GM18868 (cell line): Measurements from ENCODE around the gene CACNA2D2.

Experiments
- ATAC-seq: cut with Tn5 transposase; IDR thresholded peaks from one replicate; pipeline ENCODE4 v1.9.1; 2021; ENCODE audit warnings: mild to moderate bottlenecking, moderate library complexity; ENCODE audit not compliant: unreplicated experiment

CACNA2D2 gene

DNA sequence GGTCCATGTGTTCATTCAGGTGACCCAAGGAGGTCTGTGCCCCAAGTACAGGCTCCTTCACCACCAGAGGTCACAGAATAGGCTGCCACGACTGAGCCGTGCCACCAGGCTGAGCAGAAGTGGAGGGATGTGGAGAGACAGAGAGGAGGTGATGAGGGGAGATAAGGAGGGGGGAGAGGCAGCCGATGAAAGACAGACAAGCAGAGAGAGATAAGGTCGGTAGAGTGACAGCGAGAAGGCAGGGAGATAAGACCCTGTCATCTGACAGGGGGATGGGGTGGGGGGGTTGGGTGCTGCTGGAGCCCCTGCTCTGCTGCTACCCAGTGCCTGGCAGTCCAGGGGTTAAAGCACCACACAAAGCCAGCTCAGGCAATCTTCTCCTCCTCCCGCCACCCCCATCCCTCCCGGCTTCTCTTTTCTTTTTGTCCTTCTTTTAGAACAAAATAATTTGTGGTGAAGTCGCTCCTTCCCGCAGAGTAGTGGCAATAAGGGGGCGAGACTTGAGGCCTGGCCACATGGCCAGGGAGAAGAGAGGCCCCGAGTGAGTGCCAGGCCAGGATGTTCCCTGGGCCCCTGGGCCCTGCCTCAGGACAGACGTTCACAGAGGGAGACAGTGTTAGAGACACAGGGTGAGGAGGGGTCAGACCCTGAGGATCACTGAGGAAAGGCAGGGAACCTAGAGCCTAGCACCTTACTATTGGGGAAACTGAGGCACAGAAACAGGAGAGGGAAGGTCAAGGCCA, 67.9 kb downstream of the CACNA2D2 start:
- ATAC-seq, result no peak

DNA sequence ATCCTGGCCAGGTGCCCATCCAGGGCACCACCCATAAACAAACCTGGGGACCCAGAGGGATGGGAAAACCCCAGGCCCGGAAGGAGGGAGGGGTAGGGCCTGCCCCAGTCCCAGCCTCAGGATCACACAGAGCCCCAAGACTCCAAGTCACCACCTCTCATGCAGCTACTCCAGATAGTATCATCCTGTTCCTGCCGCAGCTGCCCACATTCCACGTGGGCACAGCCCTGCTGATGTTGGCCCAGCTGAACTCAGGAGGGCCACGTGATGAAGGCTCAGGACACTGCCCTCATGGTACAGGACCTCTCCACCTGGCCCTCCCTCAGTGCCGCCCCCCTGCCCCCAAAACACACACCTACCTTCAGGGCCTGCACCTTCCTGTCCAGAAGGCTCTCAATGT, 69.5 kb downstream of the CACNA2D2 start:
- no peak for ATAC-seq

DNA sequence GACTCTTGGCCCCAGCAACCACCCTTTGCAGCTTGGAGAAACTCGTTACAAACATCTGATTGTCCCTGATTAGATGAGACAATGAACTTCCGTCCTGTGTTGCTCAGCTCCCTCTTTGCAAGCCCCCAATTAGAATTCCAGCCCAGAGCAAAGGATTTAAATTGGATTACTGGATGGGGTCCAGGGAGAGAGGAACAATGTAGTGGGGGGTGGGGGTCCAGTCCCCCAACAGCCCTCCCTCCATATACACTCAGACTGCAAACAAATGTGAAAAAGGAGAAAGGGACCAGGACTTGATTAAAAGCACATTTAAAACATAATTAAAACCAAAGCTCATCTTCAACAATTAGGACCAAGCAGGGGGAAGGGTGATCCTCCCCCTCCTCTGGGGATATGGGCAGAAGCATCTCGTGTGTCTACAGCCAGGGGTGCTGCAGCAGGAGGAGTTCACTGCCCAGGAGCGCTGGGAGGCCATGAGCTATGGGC, 72.4 kb downstream of the CACNA2D2 start:
- ATAC-seq, result no peak

DNA sequence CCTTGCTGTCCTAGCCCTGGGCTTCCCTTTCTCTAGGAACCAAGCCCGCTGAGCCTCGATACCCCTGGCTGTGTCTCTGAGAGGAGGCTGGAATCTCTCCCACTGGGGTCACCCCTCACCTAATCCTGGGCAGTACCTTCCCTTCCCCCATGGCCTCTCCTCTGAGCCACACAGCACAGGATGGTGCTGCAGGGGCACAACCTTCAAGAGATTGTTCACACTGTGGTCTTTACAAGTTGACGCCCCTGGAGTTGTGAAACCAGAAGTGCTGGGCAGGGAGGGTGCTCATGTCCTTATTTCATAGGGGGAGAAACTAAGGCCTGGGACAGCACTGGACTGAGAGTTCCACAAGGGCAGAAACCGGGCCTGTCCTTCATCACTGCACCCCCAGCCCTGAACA, 73.2 kb downstream of the CACNA2D2 start:
- no peak for ATAC-seq

DNA sequence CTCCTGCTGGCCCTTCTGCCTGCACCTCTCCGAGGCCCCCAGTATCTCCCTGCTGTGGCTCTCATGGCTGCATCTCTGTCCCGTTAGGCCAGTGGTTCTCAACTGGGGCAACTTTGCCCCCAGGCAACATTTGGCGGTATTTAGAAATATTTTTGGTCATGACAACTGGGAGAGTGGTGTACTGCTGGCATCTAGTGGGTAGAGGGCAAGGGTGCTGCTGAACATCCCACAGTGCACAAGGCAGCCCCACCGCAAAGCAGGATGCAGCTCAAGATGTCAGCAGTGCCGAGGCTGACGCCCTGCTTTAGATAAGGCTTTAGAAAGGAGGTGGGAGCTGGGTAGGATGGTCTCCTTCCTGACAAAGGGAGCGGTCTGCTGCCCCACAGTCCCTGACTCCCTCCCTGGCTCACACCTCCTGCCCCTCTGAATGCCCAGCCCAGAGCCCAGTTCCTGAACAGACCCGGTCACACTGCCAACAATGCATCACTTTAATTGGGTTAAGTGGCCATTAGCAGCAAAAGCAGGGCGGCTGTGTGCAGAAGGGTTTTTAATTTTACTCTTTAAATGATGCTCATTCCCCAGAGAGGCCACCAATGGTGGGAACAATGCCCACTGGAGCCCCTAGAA, 75.3 kb downstream of the CACNA2D2 start:
- no peak for ATAC-seq

DNA sequence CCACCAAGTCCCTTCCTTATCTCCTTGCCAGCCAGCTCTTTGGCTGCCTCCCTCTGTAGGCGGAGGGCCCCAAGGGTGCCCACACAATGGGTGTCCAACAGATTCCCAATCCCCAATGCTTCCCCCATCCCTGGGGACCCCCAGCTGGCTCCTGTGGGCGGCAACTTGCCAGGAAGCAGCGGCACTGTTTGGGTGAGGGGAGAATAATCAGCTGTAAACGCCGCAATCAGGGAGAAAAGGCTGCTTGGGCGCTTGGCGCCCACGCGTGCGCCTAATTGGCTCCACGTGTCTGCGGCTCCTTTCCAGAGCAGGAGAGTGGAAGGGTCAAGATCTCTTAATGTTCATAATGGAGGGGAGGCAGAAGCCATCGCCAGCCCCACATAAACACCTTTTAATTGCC, 76.2 kb downstream of the CACNA2D2 start:
- ATAC-seq, result no peak

DNA sequence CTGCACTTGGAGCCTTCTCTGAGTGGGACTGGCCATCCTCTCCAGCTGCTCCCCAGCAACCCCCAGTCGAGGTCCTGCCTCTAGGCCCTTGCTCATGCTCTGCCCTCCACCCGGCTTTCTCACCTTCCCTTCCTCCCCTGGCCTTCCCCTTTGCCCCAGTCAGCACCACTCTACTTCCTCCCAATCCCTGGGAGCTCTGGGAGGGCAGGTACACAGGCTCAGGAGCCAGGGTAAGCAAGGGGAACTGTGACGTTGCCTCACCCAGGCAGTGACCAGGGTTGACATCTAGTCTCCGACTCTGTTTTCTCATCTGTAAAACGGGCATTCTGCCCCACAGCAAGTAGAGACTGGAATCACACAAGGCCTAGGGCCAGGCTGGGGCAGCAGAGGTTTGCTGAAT, 77.5 kb downstream of the CACNA2D2 start:
- no peak for ATAC-seq

DNA sequence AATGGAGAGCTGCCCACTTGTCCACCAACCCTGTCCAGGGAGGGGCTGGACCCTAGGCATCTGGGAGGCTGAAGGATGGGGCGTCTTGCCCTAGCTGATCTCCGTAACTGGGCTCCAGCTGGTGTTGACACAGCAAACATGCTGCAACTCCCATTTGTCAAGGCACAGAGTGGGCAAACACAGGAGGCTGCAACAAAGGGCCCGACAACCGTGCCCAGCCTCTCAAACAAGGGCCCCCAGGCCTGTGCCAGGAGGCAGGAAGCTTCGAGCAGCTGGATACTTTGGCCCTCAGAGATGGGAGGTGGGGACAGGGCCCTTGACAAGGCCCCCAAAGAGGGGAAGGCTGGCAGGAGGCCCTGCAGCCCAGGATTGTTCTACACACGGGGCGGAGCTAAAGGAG, 79.9 kb downstream of the CACNA2D2 start:
- ATAC-seq, result no peak

DNA sequence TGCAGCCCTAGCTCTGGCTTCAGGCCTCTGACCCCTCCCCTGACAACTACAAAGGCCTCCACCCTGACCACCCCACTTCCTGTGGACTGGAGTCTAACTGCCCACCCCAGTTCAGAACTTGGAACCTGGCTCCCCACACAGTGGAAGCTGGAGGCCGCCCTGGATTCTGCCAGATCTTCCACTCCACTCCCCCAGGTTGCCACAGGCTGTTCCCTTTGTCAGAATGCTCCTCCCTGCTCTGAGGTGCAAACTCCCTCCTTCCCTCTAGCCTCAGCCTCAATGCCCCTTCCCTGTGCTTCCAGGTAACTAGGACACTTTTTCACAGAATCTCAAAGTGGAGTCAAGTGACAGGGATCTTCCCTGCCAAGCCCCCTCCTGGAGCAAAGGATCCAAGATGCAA, 81.3 kb downstream of the CACNA2D2 start:
- no peak for ATAC-seq

DNA sequence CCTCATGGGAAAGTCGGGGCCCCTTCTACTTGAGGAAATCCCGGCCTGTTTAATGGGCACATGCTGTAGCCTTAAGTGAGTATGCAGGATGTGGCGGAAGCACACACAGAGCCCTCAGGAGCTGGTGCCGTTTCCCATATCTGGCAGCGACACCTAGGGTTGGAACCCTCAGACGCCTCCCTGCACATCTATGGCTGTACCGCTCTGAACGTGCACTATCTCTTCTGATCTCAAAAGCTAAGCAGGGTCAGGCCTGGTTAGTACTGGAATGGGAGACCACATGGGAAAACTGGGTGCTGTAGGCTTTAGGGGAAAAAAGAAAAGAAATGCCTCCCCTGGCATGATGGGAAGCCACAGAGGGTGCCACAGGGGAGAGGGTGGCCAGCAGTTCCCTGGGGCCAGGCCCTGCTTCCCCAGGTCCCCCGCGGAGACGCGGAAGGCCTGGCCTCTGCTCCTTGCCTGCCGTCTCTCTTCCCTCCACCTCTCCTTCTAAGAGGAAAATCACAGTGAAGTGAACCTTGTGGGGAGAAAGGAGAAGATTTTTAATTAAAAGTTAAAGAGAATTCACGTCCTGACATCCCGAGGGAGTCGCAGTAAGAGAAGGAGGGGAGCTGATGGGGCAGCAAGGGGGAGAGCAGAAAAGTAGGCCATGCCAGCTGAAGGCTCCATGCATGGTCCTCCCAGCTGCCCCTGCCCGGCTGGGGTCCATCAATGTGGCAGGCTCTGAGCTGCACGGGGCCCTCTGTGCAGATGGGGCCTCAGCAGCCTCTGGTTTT, 83.7 kb downstream of the CACNA2D2 start:
- ATAC-seq, result no peak

DNA sequence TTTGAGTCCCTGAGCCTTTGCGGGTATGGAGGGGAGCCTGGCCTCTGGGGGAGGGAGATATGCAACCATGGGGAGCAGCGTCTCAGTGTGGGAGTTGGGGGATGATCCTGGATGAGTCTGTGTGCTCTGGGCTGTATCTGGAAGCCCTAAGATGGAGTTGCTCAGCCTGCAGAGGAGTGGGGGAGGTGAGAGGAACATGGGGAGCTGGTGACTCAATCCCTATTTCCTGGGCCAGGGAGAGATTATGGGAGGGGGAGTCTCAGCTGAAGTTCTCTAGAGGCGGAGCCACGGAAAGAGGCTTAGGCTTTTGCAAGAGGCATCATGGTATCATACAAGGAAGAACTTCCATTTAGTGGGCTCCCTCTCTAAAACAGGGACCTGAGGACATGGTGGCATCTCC, 84.6 kb downstream of the CACNA2D2 start:
- no peak for ATAC-seq

DNA sequence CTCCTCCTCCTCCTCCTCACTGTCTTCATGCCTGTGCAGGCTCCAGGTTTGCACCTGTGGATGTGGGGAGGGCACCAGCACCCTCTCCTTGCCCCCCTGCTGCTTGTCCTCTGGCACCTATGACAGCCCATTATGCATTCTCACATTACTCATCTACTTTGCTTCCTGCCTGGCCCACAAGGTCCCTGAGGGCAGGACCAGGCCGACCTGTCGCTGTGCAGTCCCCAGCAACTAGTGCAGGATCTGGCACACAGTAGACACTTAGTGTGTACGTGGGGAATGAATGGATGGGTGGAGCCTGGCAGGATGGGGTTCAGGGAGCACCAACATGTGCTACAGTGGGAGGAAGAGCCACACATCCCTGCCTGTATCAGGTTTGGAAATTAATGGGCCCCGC, 85.8 kb downstream of the CACNA2D2 start:
- ATAC-seq, result no peak

DNA sequence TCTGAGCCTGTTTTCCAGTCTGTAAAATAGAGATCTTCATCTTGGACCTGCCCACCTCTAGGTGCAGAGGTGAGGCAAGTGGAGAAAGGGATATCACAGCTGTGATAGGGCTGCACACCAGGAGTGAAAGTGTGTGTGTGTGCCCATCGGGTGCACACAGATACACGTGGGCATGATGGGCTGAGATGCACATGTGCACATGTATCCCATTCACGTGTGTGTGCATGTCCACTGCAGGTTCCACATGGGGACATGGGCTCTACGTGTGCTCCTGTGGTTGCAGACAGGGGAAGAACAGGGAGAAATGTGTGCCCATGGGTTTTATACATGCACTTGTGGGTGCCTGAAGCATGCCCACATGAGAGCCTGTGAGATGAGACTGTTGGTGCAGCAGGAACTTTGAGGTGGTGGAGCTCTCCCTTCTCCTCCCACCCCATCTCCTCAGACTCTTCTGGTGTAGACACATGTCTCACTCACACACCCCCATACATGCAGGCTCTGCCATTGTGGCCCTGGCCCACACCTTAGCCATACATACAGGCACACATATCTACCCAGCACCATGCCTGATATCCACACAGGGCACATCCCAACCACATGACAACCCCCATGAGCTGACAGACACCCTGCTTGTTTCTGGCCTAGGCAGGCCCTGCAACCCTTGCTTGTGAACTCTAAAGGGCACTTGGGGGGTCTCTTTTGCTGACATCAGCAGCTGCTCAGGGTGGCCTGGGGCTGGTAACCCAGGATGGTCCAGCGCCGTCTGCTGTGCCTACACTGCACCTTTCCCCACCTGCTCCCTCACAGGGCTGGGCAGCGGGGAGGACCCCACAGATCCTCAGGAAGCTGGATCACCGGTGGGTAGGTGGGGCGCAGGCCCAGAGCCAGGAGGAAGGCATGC, 86.4 kb downstream of the CACNA2D2 start:
- no peak for ATAC-seq

DNA sequence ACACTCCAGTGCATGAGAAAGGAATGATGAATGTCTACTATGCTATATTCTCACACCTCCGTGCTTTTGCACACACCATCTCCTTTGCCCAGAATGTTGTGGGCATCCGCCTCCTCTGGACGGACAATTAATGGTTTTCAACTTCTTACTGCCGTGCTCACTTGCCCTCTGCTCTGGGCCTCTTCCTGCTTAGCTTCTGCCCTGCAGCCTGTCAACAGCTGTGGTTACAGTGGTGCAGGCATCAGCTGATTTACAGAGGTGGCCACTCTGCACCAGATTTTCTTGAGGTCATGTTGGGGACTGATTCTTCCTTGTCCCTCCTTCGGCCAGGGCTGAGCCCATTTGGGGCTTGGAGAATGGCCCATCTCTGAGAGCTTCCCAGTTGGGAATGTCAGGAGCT, 87.6 kb downstream of the CACNA2D2 start:
- no peak for ATAC-seq

DNA sequence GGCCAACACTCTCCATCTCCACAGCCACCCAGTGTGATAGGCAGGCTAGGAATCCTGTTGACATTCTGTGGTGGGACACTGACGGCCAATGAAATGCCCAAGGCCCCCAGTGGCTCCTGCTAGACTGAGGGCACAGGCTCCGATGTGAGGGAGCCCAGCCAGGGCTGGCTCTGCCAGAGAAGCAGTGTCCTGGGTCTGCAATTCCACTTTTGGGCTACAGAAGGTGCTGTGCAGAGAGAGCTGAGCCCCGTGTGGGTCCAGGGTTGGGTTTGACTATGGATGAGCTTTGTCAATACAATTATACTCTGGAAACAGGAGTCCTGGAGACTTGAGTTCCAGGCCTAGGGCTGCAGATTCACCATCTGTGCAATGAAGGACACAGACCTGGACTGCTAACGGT, 88.4 kb downstream of the CACNA2D2 start:
- no peak for ATAC-seq

DNA sequence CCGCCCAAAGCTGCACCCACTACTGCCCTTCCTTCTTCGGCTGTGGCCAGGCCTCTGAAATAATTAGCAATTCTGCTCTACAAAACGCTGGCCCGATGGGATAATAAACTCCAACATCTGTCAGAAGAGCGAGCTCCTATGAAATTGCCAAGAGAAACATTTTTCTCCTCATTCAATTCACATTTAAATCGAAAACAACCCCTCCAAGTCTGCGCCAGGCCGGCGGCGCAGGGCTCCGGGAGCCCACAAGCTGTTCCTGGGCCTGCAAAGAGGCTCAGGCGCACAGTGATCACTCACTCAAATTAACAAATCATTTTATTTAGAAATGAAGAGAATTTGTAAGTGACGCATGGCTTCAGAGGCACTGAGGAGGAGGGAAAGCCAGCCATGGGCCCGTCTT, 88.8 kb downstream of the CACNA2D2 start:
- no peak for ATAC-seq

DNA sequence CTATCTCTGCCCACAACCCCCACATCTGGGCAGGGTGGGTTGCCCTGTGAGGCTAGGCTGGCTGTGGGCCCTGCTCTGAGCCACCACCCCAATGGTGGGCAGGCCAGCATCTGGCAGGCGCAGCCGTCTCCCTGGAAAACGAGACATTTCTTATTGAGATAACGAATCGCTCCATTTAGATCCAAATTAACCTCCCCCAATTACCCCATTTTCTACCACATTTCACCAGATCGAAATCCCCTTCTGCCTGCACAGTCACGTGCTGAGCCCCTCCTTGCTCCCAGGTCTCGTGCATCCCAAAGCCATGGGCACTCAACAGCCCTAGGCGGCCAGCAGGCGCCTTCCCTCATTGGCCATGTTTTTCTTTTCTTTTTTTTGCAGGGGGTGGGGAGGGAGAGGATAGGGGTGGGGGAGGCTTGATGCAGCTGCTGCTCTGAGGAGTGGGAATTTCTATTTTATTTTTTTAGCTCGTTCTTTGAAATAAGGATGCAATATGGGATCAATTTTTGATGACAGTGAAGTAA, 91.1 kb downstream of the CACNA2D2 start:
- ATAC-seq, result no peak

DNA sequence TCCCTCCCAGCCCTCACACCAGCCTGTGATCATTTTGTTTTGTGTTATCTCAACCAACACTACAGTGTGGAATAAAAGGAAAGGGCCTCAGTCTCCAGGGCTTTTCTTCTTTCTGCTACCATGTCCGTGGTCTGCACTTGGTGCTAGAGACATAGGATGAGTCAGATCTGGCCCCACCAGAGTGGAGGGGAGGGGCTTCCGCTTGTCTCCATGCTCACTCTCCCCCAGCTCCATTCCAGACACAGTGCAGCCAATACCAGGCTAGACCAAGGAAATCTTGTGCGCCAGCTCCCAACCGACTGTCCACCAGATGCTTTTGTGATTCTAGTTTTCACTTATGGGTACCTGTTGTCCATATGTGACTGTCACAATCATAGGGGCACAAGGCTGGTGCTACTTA, 92.2 kb downstream of the CACNA2D2 start:
- no peak for ATAC-seq

DNA sequence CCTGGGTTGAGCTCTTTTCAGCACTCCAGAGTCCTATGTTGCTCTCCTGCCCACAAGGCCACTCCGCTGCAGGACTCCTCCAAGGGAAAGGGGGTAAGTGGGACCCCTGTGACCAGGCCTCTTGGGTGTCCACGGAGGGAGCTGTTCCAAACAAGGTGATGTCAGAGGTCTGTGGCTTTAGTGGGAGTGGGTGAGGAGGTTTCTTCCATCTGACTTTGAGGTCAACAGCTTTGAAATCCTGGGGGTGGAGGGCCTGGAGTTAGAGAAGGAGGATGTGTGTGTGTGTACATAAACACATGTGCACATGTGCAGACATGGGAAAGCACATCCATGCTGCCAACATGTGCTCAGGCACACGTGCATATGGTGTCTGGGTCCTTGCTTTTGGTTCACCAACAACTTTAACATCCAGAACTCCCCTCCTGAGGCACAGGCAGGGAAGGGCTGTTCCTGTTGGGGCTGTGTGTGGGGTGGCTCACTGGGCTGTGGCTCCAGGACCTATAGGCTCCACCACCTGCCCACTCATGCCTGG, 92.8 kb downstream of the CACNA2D2 start:
- no peak for ATAC-seq

DNA sequence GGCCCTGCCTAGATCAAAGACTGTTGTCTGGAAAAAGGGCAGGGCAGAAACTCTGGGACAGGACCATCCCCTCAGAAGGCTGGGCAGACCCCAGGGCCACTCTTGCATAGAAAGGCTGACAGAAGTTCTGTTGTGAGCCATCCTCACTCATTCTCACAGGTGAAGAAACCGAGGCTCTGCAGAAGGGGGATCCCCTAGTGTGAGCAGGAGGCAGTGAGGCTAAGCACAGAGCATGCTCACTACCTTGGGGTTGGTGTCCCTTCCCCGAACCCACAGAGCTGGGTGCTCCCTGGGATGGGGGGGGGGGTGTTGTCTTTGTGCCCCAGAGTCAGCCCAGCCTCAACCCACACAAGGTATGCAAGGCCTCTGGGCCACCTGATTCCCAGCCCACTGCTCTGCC, 93.2 kb downstream of the CACNA2D2 start:
- ATAC-seq, result no peak
